Retinal pigment epithelial cell (primary cell): ENCODE measurements around the gene LPAR1.

ENCODE experiments used
- DNase-seq: peaks from one replicate; pipeline ENCODE4 v3.0.0-alpha.2; 2010; ENCODE audit warnings: low read depth
- H3K4me3 ChIP-seq: 2 replicates; pipeline ENCODE4 v1.5.1; 2011; ENCODE audit warnings: mild to moderate bottlenecking, low read length, control low read depth, moderate library complexity
- CTCF ChIP-seq: conservative IDR thresholded peaks from 2 replicates; pipeline ENCODE4 v1.5.1; 2011; ENCODE audit warnings: low read depth, low read length, control low read depth, inconsistent platforms

Gene LPAR1

GRCh38 chr9:110916403-110916802 is 121.9 kb downstream of the LPAR1 start:
- no peak for TF ChIP-seq CTCF
- no peak for DNase-seq
- H3K4me3 ChIP-seq: no peak overlapping the region

GRCh38 chr9:110912419-110913291 is 125.6 kb downstream of the LPAR1 start:
- no peak for DNase-seq
- no peak overlapping the region for H3K4me3 ChIP-seq

GRCh38 chr9:110911659-110912418 is 126.4 kb downstream of the LPAR1 start:
- no peak for TF ChIP-seq CTCF
- no peak overlapping the region for H3K4me3 ChIP-seq
- no peak for DNase-seq

More at GRCh38 chr9:110912419-110913291, 125.6 kb downstream of the LPAR1 start:
- TF ChIP-seq CTCF: no peak

GRCh38 chr9:110908894-110909293 is 129.4 kb downstream of the LPAR1 start:
- no peak for TF ChIP-seq CTCF
- H3K4me3 ChIP-seq: no peak overlapping the region
- DNase-seq: no peak

- no peak overlapping the region for H3K4me3 ChIP-seq
- TF ChIP-seq CTCF: no peak
- no peak for DNase-seq
Measured at GRCh38 chr9:110900917-110901316, 137.4 kb downstream of the LPAR1 start.

GRCh38 chr9:110900456-110900855 is 137.8 kb downstream of the LPAR1 start:
- H3K4me3 ChIP-seq: no peak overlapping the region
- no peak for DNase-seq
- no peak for TF ChIP-seq CTCF
